Endodermal cell (in vitro differentiated cells): ENCODE results near the gene ST7. TPM values are rescaled to one million over a fixed set of nuclear protein-coding genes. Genes with fewer than 3 reads are reported as not detected.

Experiments used
- DNase-seq: peaks from one replicate; pipeline ENCODE4 v3.0.0-alpha.2; 2017
- H3K27ac ChIP-seq: 2 replicates; pipeline ENCODE4 v1.5.1; 2013; ENCODE audit warnings: mild to moderate bottlenecking, low read depth, low read length, moderate library complexity
- H3K27me3 ChIP-seq: 2 replicates; pipeline ENCODE4 v1.6.1; 2013; ENCODE audit warnings: mild to moderate bottlenecking, low read length, moderate library complexity; ENCODE audit not compliant: insufficient read depth, control insufficient read depth, poor library complexity, severe bottlenecking
- H3K36me3 ChIP-seq: 2 replicates; pipeline ENCODE4 v1.7.0; 2013; ENCODE audit warnings: mild to moderate bottlenecking, low read length, moderate library complexity; ENCODE audit not compliant: control insufficient read depth, insufficient read depth
- H3K4me1 ChIP-seq: one replicate; pipeline ENCODE4 v1.7.0; 2013; ENCODE audit warnings: low read length; ENCODE audit not compliant: control insufficient read depth, insufficient read depth
- H3K4me3 ChIP-seq: 2 replicates; pipeline ENCODE4 v1.5.1; 2013; ENCODE audit warnings: mild to moderate bottlenecking, low read length, moderate library complexity
- H3K9ac ChIP-seq: 2 replicates; pipeline ENCODE4 v1.6.1; 2013; ENCODE audit warnings: mild to moderate bottlenecking, low read length, moderate library complexity; ENCODE audit not compliant: poor library complexity, severe bottlenecking; ENCODE audit errors: extremely low read depth
- H3K9me3 ChIP-seq: 2 replicates; pipeline ENCODE4 v1.6.1; 2013; ENCODE audit warnings: mild to moderate bottlenecking, low read length, moderate library complexity; ENCODE audit not compliant: control insufficient read depth
- H3K27ac Mint-ChIP-seq: 2 replicates; pipeline ENCODE4 v1.8.0; 2020; ENCODE audit warnings: mixed read lengths
- H3K27me3 Mint-ChIP-seq: 2 replicates; pipeline ENCODE4 v1.8.0; 2021; ENCODE audit warnings: mild to moderate bottlenecking, mixed read lengths; ENCODE audit not compliant: insufficient read depth
- H3K36me3 Mint-ChIP-seq: 2 replicates; pipeline ENCODE4 v1.8.0; 2020; ENCODE audit warnings: low read depth, mixed read lengths
- H3K4me1 Mint-ChIP-seq: 2 replicates; pipeline ENCODE4 v1.8.0; 2020; ENCODE audit warnings: mixed read lengths
- H3K4me3 Mint-ChIP-seq: 2 replicates; pipeline ENCODE4 v1.8.0; 2020; ENCODE audit warnings: mild to moderate bottlenecking, moderate library complexity, mixed read lengths
- H3K9me3 Mint-ChIP-seq: 2 replicates; pipeline ENCODE4 v1.8.0; 2020; ENCODE audit warnings: mild to moderate bottlenecking, mixed read lengths
- WGBS, 2 experiments: methylation state at CpG; one replicate each; pipeline versions ENCODE4 v1.1.5 to v1.1.7; 2013; ENCODE audit warnings: missing lambda C conversion rate in 2 of 2, mixed read lengths in 1 of 2; ENCODE audit not compliant: insufficient coverage in 1 of 2, insufficient read length in 1 of 2; 5-methylcytosine and 5-hydroxymethylcytosine counted together
- total RNA-seq, 2 donors: library from RNA; stranded (reverse); fragmentation: NEBNext Ultra II Directional in 1 of 2; extraction: Animal tissue kit (Norgen Biotek cat#: 25700) in 1 of 2; gene quantifications; 2 replicates in 1 of 2; 3 replicates in 1 of 2; pipeline ENCODE4 v1.2.1, GENCODE V29; 2021
- TF ChIP-seq, protein P1 (sequence below): fragments of 200-600 bp; sonication (generic); conservative IDR thresholded peaks from 2 replicates; pipeline ENCODE4 v1.5.0; 2021; ENCODE audit warnings: antibody characterized with exemption, mild to moderate bottlenecking

ST7 gene
- total RNA-seq, 2 donors from 2014 or later: 6.4 to 8.9 TPM

DNA sequence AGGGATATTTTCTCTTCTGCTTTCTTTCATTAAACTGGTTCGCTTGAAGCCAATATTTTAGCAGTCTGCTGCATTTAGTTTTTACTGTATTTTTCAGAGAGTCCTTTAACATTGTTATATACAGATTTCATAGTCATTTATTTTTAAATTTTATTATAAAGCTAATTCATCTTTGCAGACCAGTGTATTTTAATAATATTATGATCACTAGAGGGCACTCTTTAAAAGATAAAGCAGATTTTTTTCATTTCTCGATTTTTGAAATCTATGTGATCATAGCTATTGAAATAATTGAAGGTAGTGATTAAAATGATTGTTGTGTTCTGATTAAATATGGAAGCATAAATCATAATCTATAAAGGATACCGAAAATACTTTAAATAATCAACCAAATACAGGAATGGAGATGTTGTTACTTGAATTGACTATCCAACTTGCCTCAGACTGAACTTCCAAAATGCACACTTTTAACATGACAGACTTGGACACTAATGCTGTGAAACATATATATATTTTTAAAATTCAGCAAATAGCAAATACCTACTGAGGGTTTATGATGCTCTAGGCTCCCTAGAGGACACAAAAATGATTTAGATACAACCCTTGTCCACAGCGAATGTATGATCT, 35.2 kb downstream of the ST7 start:
- Mint-ChIP-seq H3K9me3 (peaks cover 31% of the 10 kb centered on the region), H3K4me1 (no peaks in the 10 kb centered on the region), H3K4me3 (no peak overlapping the region), H3K27ac (no peak overlapping the region), H3K27me3 (peaks cover 17% of the 10 kb centered on the region), H3K36me3 (peaks cover 18% of the 10 kb centered on the region)
- H3K9ac ChIP-seq: no peak overlapping the region
- no peak for DNase-seq
- no peak overlapping the region for H3K4me3 ChIP-seq
- peaks cover 37% of the 10 kb centered on the region for H3K27me3 ChIP-seq
- no peaks in the 10 kb centered on the region for H3K4me1 ChIP-seq
- TF ChIP-seq, protein P1, sequence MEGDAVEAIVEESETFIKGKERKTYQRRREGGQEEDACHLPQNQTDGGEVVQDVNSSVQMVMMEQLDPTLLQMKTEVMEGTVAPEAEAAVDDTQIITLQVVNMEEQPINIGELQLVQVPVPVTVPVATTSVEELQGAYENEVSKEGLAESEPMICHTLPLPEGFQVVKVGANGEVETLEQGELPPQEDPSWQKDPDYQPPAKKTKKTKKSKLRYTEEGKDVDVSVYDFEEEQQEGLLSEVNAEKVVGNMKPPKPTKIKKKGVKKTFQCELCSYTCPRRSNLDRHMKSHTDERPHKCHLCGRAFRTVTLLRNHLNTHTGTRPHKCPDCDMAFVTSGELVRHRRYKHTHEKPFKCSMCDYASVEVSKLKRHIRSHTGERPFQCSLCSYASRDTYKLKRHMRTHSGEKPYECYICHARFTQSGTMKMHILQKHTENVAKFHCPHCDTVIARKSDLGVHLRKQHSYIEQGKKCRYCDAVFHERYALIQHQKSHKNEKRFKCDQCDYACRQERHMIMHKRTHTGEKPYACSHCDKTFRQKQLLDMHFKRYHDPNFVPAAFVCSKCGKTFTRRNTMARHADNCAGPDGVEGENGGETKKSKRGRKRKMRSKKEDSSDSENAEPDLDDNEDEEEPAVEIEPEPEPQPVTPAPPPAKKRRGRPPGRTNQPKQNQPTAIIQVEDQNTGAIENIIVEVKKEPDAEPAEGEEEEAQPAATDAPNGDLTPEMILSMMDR: peak; percentile 62
- H3K36me3 ChIP-seq: no peaks in the 10 kb centered on the region
- no peak overlapping the region for H3K27ac ChIP-seq
- WGBS, 2 experiments: 88 to 100% methylated on average over 1 to 4 of the region's 4 CpGs
- peaks cover 19% of the 10 kb centered on the region for H3K9me3 ChIP-seq

DNA sequence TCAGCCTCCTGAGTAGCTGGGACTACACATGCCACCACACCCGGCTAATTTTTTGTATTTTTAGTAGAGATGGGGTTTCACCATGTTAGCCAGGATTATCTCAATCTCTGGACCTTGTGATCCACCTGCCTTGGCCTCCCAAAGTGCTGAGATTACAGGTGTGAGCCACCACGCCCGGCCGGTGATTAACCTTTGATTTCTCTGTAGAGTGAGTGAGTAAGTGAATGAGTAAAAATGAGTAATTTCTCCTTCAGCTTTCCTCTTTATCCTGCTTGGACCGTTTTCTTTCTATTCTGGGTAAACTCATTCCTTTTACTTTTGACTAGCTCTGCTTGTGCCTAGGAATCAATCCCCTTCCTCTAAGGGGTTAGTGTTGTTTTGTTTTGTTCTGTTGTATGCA, 36.8 kb downstream of the ST7 start:
- WGBS, 2 experiments: 90 to 100% methylated on average over 1 to 5 of the region's 5 CpGs
- peaks cover 19% of the 10 kb centered on the region for H3K9me3 ChIP-seq
- peaks cover 27% of the 10 kb centered on the region for H3K27me3 ChIP-seq
- Mint-ChIP-seq H3K27me3 (peaks cover 13% of the 10 kb centered on the region), H3K27ac (no peak overlapping the region), H3K9me3 (peaks cover 33% of the 10 kb centered on the region), H3K4me1 (no peaks in the 10 kb centered on the region), H3K4me3 (no peak overlapping the region), H3K36me3 (peaks cover 21% of the 10 kb centered on the region)
- TF ChIP-seq, protein P1: no peak
- no peak overlapping the region for H3K4me3 ChIP-seq
- no peak overlapping the region for H3K9ac ChIP-seq
- H3K36me3 ChIP-seq: no peaks in the 10 kb centered on the region
- no peak for DNase-seq
- no peaks in the 10 kb centered on the region for H3K4me1 ChIP-seq
- H3K27ac ChIP-seq: no peak overlapping the region

DNA sequence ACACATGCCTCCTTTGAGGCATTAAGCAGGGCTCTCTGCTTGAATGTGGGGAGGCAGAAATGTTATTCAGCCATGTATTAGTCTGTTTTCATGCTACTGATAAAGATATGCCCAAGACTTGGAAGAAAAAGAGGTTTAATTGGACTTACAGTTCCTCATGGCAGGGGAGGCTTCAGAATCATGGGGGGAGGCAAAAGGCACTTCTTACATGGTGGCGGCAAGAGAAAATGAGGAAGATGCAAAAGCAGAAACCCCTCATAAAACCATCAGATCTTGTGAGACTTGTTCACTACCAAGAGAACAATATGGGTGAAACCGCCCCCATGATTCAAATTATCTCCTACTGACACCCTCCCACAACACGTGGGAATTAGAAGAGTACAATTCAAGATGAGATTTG, 37.9 kb downstream of the ST7 start:
- TF ChIP-seq, protein P1: no peak
- 20 to 74% methylated on average over 1 to 3 of the region's 3 CpGs for WGBS, 2 experiments
- Mint-ChIP-seq H3K27ac (no peak overlapping the region), H3K4me1 (no peaks in the 10 kb centered on the region), H3K4me3 (no peak overlapping the region), H3K36me3 (peaks cover 21% of the 10 kb centered on the region), H3K9me3 (peaks cover 33% of the 10 kb centered on the region), H3K27me3 (peaks cover 11% of the 10 kb centered on the region)
- Histone ChIP-seq H3K4me1 (no peaks in the 10 kb centered on the region), H3K27me3 (peaks cover 17% of the 10 kb centered on the region), H3K9ac (no peak overlapping the region), H3K36me3 (no peaks in the 10 kb centered on the region), H3K27ac (no peak overlapping the region), H3K9me3 (peaks cover 19% of the 10 kb centered on the region), H3K4me3 (no peak overlapping the region)
- DNase-seq: no peak
